LNCaP clone FGC (cell line): ENCODE results near the gene DLD.

ENCODE experiments used
- DNase-seq: peaks from one replicate; pipeline ENCODE4 v3.0.0-alpha.2; 2011; ENCODE audit warnings: low read depth
- H3K4me3 ChIP-seq: 2 replicates; pipeline ENCODE4 v1.5.1; 2011; ENCODE audit warnings: mild to moderate bottlenecking, low read depth, low read length, control low read depth
- TF ChIP-seq, protein P1 (sequence below): IDR thresholded peaks from 2 replicates; pipeline ENCODE4 v1.5.1; 2012; ENCODE audit warnings: mild to moderate bottlenecking; ENCODE audit not compliant: control insufficient read depth, insufficient read depth; ENCODE audit errors: extremely low read depth

The DLD gene

DNA sequence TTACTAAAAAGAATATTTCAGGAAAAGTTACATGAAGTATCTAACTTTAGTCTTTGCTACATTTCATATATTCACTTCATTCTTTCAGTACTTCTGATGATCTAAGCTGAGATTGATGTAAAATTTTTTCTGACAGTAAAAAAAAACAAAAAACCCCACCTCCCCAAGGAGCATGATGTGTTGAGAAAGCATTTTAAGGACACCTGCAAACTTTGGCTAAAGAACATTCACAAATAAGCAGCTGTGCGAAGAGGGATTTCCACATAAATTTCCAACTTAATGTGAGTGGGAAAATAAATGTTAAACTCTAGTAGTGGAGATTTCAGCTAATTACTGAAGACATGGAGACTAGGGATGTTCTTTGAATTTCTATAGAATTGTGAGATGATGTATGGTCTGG is 35.5 kb downstream of the DLD start:
- DNase-seq = no peak
- no peak overlapping the region for H3K4me3 ChIP-seq
- TF ChIP-seq, protein P1, sequence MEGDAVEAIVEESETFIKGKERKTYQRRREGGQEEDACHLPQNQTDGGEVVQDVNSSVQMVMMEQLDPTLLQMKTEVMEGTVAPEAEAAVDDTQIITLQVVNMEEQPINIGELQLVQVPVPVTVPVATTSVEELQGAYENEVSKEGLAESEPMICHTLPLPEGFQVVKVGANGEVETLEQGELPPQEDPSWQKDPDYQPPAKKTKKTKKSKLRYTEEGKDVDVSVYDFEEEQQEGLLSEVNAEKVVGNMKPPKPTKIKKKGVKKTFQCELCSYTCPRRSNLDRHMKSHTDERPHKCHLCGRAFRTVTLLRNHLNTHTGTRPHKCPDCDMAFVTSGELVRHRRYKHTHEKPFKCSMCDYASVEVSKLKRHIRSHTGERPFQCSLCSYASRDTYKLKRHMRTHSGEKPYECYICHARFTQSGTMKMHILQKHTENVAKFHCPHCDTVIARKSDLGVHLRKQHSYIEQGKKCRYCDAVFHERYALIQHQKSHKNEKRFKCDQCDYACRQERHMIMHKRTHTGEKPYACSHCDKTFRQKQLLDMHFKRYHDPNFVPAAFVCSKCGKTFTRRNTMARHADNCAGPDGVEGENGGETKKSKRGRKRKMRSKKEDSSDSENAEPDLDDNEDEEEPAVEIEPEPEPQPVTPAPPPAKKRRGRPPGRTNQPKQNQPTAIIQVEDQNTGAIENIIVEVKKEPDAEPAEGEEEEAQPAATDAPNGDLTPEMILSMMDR = no peak

DNA sequence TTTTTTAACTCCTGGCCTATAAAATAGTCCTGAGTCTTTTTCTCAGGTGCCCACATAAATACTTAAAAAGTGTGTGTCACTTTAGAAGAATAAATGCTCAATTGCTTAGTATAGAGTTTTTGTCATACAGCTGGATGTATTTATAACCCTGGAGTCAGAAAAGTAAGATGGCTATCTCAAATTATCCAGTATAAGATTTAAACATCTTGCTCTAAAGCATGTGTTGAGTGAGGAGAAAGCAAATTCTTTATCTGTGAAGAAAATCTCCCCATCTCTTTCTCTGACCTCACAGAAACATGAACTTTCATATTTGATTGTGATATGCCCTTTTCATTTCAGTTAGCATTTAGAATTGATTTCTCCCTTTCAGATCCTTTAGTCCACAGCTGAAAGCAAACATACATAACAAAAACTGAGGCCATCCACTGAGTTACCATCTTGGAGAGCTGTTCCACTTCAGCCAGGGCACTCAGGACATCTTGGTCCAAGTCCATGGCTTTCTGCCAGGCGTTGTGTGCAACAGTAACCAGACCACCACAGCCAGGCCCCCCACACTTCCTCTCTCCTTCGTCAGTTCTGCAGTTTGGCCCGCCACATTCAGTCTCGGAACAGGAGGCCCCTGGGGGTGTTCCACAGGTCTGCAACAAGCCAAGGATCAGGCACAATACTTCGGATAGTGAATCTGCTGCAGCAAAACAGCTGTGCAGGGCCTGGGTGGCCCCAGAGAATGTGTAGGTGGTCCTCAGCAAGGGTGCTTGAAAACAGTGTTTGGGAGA is 40.9 kb downstream of the DLD start:
- TF ChIP-seq, protein P1 = no peak

DNA sequence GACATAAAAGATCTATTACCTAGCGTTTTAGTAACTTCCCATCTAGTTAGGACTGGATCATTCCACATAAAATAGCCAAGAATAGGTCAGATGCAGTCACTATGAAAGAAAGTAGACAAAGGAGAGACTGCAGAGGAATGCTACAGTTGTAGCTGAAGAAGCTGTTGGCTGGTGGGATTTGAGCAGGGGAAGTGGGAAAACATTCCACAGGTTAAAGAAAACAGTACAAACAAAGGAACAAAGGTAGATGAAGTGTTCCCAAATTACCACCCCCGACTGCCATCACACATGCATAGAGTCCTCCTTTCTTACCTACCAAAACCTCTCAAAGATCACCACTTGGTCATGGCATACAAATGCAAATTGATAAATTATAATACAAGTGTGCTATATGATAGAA is 41.8 kb downstream of the DLD start:
- TF ChIP-seq, protein P1 = no peak
- no peak overlapping the region for H3K4me3 ChIP-seq
- DNase-seq = no peak

More for the DNA sequence above, 40.9 kb downstream of the DLD start:
- no peak for DNase-seq
- no peak overlapping the region for H3K4me3 ChIP-seq

DNA sequence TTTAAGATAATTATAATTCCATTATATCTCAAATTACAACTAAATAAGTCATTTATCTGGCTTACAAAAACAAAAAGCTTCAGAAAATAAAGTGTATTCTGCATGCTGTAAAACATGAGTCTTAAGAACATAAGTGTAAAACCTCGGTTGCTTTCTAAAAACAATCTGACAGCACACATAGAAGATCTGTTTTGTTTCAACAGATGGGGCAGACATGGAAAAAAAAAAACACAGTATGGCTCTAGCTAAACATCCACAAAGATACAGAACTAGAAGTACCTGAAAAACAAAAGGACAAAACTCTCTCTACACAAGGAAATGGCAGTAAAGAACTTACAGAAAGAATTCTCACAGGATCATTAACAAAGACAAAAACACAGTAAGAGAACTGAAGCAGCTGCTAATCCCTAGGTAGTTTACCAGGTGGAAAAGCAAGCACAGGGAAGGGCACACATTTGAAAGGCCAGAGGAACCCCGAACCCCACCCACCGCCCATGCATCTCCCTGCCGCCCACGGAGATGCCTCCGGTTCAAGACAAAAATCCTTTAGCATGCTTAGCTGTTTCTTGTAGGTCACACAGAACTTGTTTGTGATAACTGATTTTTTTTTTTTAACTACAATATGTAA is 42.5 kb downstream of the DLD start:
- TF ChIP-seq, protein P1 = no peak
- no peak for DNase-seq

DNA sequence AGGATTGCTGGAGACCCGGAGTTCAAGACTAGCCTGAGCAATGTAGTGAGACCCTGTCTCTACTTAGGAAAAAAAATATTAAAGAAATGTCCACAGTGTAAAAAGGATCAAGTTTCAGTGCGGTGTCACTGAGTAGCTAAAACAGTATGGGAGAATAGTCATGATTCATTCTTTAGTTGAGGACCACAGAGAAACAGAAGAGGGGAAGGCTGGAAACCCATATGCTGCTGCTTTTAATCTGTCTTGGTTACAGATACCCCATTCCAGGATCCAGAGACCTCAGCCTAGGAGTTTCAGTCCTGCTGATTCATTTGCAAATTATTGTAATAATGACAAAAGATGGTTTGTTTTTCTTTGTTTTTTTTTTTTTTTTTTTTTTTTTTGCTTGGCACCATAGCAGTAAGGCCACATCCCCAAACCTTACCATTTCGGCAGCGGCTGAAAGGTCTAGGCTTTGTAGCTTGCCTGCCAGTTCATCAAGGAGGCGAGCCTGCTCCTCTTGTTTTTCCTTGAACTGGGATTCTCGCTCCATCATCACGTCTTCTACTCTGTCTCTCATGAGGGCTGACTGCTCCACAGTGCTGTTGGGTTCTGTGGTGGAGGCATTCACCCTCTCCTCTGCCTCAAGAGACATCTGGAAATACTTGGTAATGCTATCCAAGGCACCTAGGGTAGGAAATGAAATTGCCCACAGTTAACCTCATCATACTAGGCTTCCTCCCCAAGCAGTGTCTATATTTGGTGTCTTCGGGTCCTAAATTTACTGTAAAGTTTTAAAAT is 44.2 kb downstream of the DLD start:
- TF ChIP-seq, protein P1 = no peak
- no peak for DNase-seq
- H3K4me3 ChIP-seq = no peak overlapping the region

More for the DNA sequence above, 42.5 kb downstream of the DLD start:
- no peak overlapping the region for H3K4me3 ChIP-seq

DNA sequence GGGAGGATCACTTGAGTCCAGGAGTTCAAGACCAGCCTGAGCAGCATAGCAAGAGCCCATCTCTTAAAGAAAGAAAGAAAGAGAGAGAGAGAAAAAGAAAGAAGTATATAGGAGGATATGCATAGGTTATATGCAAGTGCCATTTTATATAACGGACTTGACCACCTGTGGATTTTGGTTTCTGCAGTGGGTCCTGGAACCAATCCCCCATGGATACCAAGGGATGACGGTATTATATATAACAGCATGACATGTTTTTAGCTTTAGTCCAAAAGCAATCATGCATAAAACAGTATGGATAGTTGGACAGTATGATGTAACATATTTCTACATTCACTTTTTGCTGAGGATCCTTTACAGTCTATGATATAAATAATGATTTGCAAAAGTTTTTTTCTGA is 45.3 kb downstream of the DLD start:
- TF ChIP-seq, protein P1 = no peak
- no peak for DNase-seq

More for the DNA sequence above, 45.3 kb downstream of the DLD start:
- no peak overlapping the region for H3K4me3 ChIP-seq
